B cell (primary cell): Measurements from ENCODE around the gene SLC6A16. TPM values are rescaled to one million over a fixed set of nuclear protein-coding genes. Genes with fewer than 3 reads are reported as not detected.
"Not testable (repeated sequence)": the region's sequence is repeated elsewhere in the genome, so short reads cannot be mapped to it uniquely, and the experiment has no call there.

Source experiments
- ATAC-seq: fragments of 200-7000 bp; cut with Tn5 transposase; one replicate; pipeline ENCODE4 v1.10.0; 2021; ENCODE audit warnings: low read depth, mild to moderate bottlenecking, moderate number of reproducible peaks, moderate library complexity
- CTCF ChIA-PET: fragments of 350-600 bp; sonication (Branson Sonifier 250); formaldehyde crosslinking; loops from one replicate; lab custom pipeline; 2021; ENCODE audit warnings: antibody characterized with exemption, inconsistent platforms; lab: Charles Lee
- POLR2A ChIA-PET: fragments of 350-600 bp; sonication (Branson Sonifier 250); formaldehyde crosslinking; loops from one replicate; lab custom pipeline; 2021; ENCODE audit warnings: antibody characterized with exemption; lab: Charles Lee
- DNase-seq: peaks from one replicate; pipeline ENCODE4 v3.0.0; 2013
- H2AFZ ChIP-seq: 2 replicates; pipeline ENCODE4 v1.6.1; 2012; ENCODE audit warnings: mild to moderate bottlenecking, low read depth, low read length; ENCODE audit not compliant: insufficient read depth, poor library complexity, severe bottlenecking
- H3K27ac ChIP-seq, 2 donors: 1 replicate in 1 of 2; 2 replicates in 1 of 2; pipeline ENCODE4 v1.5.1; 2012 to 2013; ENCODE audit warnings: low read length in 2 of 2, mild to moderate bottlenecking in 2 of 2, moderate library complexity in 1 of 2
- H3K27me3 ChIP-seq, 4 experiments: fragments of 200-600 bp in 1 of 4; sonication (generic) in 1 of 4; replicated peaks in 1 of 4; 1 replicate in 2 of 4; 2 replicates in 2 of 4; pipeline versions ENCODE4 v1.6.1 to v1.7.0; 2013 to 2016; ENCODE audit warnings: low read length in 3 of 4, mild to moderate bottlenecking in 2 of 4, mixed read lengths in 1 of 4, moderate library complexity in 1 of 4; ENCODE audit not compliant: insufficient read depth in 4 of 4, control insufficient read depth in 3 of 4; ENCODE audit errors: control extremely low read depth in 1 of 4
- H3K36me3 ChIP-seq, 2 experiments: replicated peaks in 1 of 2; 1 replicate in 1 of 2; 2 replicates in 1 of 2; pipeline versions ENCODE4 v1.6.1 to v1.7.1; 2013; ENCODE audit warnings: low read length in 1 of 2; ENCODE audit not compliant: insufficient read depth in 2 of 2, control insufficient read depth in 1 of 2; ENCODE audit errors: control extremely low read depth in 1 of 2, extremely low read depth in 1 of 2
- H3K4me1 ChIP-seq, 2 donors: fragments of 200-600 bp in 1 of 2; sonication (generic) in 1 of 2; 1 replicate in 1 of 2; 2 replicates in 1 of 2; pipeline versions ENCODE4 v1.5.1 to v1.6.1; 2013 to 2017; ENCODE audit warnings: low read length in 2 of 2; ENCODE audit not compliant: control insufficient read depth in 2 of 2, insufficient read depth in 2 of 2
- H3K4me2 ChIP-seq: replicated peaks from 2 replicates; pipeline ENCODE3; 2012; ENCODE audit warnings: mild to moderate bottlenecking, low read depth, low read length; ENCODE audit not compliant: poor library complexity, severe bottlenecking
- H3K4me3 ChIP-seq, 5 experiments: fragments of 200-600 bp in 1 of 5; sonication (generic) in 1 of 5; 1 replicate in 3 of 5; 2 replicates in 2 of 5; pipeline versions ENCODE4 v1.5.1 to v1.7.0; 2011 to 2016; ENCODE audit warnings: low read length in 4 of 5, mild to moderate bottlenecking in 4 of 5, low read depth in 2 of 5, control low read depth in 1 of 5, moderate library complexity in 1 of 5; ENCODE audit not compliant: insufficient read depth in 1 of 5; ENCODE audit errors: control extremely low read depth in 1 of 5, extremely low read depth in 1 of 5
- H3K79me2 ChIP-seq: fragments of 200-600 bp; sonication (generic); one replicate; pipeline ENCODE4 v1.6.0; 2016; ENCODE audit warnings: low read length; ENCODE audit not compliant: control insufficient read depth, insufficient read depth
- H3K9ac ChIP-seq: fragments of 200-600 bp; sonication (generic); 2 replicates; pipeline ENCODE4 v1.6.1; 2017; ENCODE audit warnings: mild to moderate bottlenecking, low read length, moderate library complexity
- H3K9me3 ChIP-seq, 3 donors: one replicate each; pipeline versions ENCODE4 v1.6.1 to v1.7.1; 2013; ENCODE audit warnings: low read length in 2 of 3; ENCODE audit not compliant: control insufficient read depth in 2 of 3, insufficient read depth in 1 of 3; ENCODE audit errors: control extremely low read depth in 1 of 3
- H4K20me1 ChIP-seq: 2 replicates; pipeline ENCODE4 v1.6.0; 2012; ENCODE audit warnings: mild to moderate bottlenecking, low read length; ENCODE audit not compliant: insufficient read depth, control insufficient read depth, poor library complexity, severe bottlenecking
- H3K27ac Mint-ChIP-seq: one replicate; pipeline ENCODE4 v1.8.0; 2021; ENCODE audit warnings: mixed read lengths
- H3K27me3 Mint-ChIP-seq: one replicate; pipeline ENCODE4 v1.8.0; 2021; ENCODE audit warnings: mixed read lengths
- H3K4me1 Mint-ChIP-seq: one replicate; pipeline ENCODE4 v1.8.0; 2021; ENCODE audit warnings: mixed read lengths
- H3K4me3 Mint-ChIP-seq: one replicate; pipeline ENCODE4 v1.8.0; 2021; ENCODE audit warnings: mixed read lengths
- H3K9me3 Mint-ChIP-seq: one replicate; pipeline ENCODE4 v1.8.0; 2022; ENCODE audit warnings: mixed read lengths; ENCODE audit not compliant: insufficient read depth
- CTCF ChIP-seq: fragments of 200-600 bp; IDR thresholded peaks from one replicate; pipeline ENCODE4 v1.8.0; 2022; ENCODE audit warnings: antibody characterized with exemption, mild to moderate bottlenecking
- EZH2 ChIP-seq: IDR thresholded peaks from 2 replicates; pipeline ENCODE4 v1.6.1; 2012; ENCODE audit warnings: borderline replicate concordance, low read depth, mild to moderate bottlenecking, moderate library complexity, low read length; ENCODE audit not compliant: insufficient read depth, poor library complexity, severe bottlenecking
- WGBS: methylation state at CpG from one replicate; pipeline ENCODE4 v1.1.5; 2013; ENCODE audit warnings: missing lambda C conversion rate; ENCODE audit not compliant: insufficient coverage; 5-methylcytosine and 5-hydroxymethylcytosine counted together
- intact Hi-C: fragments of 100-400 bp; cut with micrococcal nuclease; formaldehyde crosslinking; loops from one replicate; pipeline ENCODE4 v1.10.0; 2022
- polyA plus RNA-seq: library from polyadenylated mRNA; depleted of rRNA; stranded (reverse); fragments of >200 nt; gene quantifications from 2 replicates; pipeline ENCODE4 v1.2.3, GENCODE V29; 2012
- total RNA-seq, 2 donors: library from RNA; stranded (reverse); fragments of 120-200 nt in 1 of 2; gene quantifications; 1 replicate in 1 of 2; 2 replicates in 1 of 2; pipeline versions ENCODE4 v1.2.3 to v1.2.4, GENCODE V29; 2013 to 2022

The SLC6A16 gene
- total and polyA plus RNA-seq, 2 donors (not counting 1 experiment from before 2014, with no cell fraction given): 22.3 to 68.4 TPM

GRCh38 chr19:49301165-49301865 lies 23.7 kb downstream of the SLC6A16 start:
- H3K79me2 ChIP-seq: peaks cover 14% of the 10 kb centered on the region
- no peaks in the 10 kb centered on the region for H4K20me1 ChIP-seq
- H3K4me3 ChIP-seq: peak overlapping the region in 4 of 5 experiments; percentile 11 to 51 (median 37)
- DNase-seq: peak; percentile 89
- H3K9me3 ChIP-seq: peaks cover 3 to 16% (median 4%) of the 10 kb centered on the region in 3 donors
- peak overlapping the region; percentile 74 for H3K4me2 ChIP-seq
- peak overlapping the region; percentile 45 for H3K9ac ChIP-seq
- H3K4me1 ChIP-seq: peaks cover 10 to 14% of the 10 kb centered on the region in 2 donors
- ChIA-PET POLR2A (interaction anchor here (0.9 to 1.3 kb wide), 5 partner anchors 10 to 152 kb away, joined by 3 to 4 read pairs (median 4); partner anchors contain the start of gene ALDH16A1), CTCF (interaction anchor here (0.6 to 4.7 kb wide), 38 partner anchors 9 to 195 kb away, joined by 3 to 51 read pairs (median 5); partner anchors contain the start of genes CD37, FLT3LG, KASH5 and LIN7B)
- no peaks in the 10 kb centered on the region for H3K27me3 Mint-ChIP-seq
- H3K27ac ChIP-seq: no peak overlapping the region
- TF ChIP-seq CTCF: peak; percentile 90
- TF ChIP-seq EZH2: no peak
- 30% methylated on average over 6 of the region's 8 CpGs for WGBS
- ATAC-seq: peak; percentile 98
- H2AFZ ChIP-seq: peak overlapping the region; percentile 58
- H3K27ac Mint-ChIP-seq: peak overlapping the region; percentile 20
- intact Hi-C loops: loop anchor here (2.0 kb wide), 2 partner anchors 33 to 141 kb away; partner anchors contain the start of gene CD37
- peak overlapping the region; percentile 66 for H3K4me3 Mint-ChIP-seq
- H3K27me3 ChIP-seq: no peaks in the 10 kb centered on the region
- H3K9me3 Mint-ChIP-seq: no peaks in the 10 kb centered on the region
- H3K36me3 ChIP-seq: no peaks in the 10 kb centered on the region
- peaks cover 24% of the 10 kb centered on the region for H3K4me1 Mint-ChIP-seq

GRCh38 chr19:49298653-49299052 lies 26.3 kb downstream of the SLC6A16 start:
- H3K27ac Mint-ChIP-seq, H2AFZ ChIP-seq, H3K27ac ChIP-seq, POLR2A ChIA-PET, H3K4me3 ChIP-seq, H3K36me3 ChIP-seq, H4K20me1 ChIP-seq, H3K9me3 Mint-ChIP-seq, H3K27me3 Mint-ChIP-seq, intact Hi-C loops, ATAC-seq, H3K9ac ChIP-seq, DNase-seq, H3K4me2 ChIP-seq, H3K27me3 ChIP-seq, H3K4me3 Mint-ChIP-seq: not testable (repeated sequence)
- peaks cover 10 to 14% of the 10 kb centered on the region in 2 donors for H3K4me1 ChIP-seq
- H3K9me3 ChIP-seq: peaks cover 3 to 16% (median 4%) of the 10 kb centered on the region in 3 donors
- CTCF ChIA-PET: interaction anchor here (0.7 to 4.7 kb wide), 7 partner anchors 17 to 250 kb away, joined by 3 to 51 read pairs (median 4); partner anchors contain the start of gene SLC6A16
- peaks cover 22% of the 10 kb centered on the region for H3K4me1 Mint-ChIP-seq
- WGBS: 86% methylated on average over 1 of the region's 3 CpGs
- H3K79me2 ChIP-seq: peaks cover 14% of the 10 kb centered on the region
